D721Med (cell line): ENCODE measurements around the gene DDX10.
A peak's percentile ranks its signal among the peaks of the same experiment; 100 is the strongest.

Experiments used
- DNase-seq: peaks from one replicate; pipeline ENCODE4 v3.0.0; 2011; ENCODE audit warnings: low spot score; ENCODE audit not compliant: insufficient read length
- FAIRE-seq: peaks from 2 replicates; lab custom pipeline; 2011; peaks lifted over from hg19 to GRCh38; lab: Jason Lieb, UNC
- TF ChIP-seq, protein P1 (sequence below): IDR thresholded peaks from 2 replicates; pipeline ENCODE4 v1.5.1; 2012; ENCODE audit warnings: mild to moderate bottlenecking, control low read depth; ENCODE audit not compliant: insufficient read depth; ENCODE audit errors: missing control alignments

The DDX10 gene

DNA sequence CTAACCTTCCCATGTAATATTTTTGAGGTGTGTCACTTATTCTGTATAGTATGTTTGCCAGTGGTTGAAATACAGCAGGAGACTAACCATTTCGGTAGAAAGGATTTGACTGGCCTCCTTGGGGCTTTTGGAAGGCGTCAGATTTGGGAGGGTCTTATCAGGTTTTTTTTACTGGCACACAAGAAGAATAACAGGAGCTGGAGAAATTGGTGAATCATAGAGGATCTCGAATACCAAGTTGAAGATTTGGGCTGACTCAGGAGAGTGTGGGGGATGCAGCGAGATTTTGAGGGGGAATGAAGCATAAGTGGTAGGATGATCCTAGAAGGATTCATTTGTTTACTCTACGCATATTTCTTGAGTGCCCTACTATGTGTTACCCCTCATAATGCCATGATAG lies 200.5 kb downstream of the DDX10 start:
- TF ChIP-seq, protein P1, sequence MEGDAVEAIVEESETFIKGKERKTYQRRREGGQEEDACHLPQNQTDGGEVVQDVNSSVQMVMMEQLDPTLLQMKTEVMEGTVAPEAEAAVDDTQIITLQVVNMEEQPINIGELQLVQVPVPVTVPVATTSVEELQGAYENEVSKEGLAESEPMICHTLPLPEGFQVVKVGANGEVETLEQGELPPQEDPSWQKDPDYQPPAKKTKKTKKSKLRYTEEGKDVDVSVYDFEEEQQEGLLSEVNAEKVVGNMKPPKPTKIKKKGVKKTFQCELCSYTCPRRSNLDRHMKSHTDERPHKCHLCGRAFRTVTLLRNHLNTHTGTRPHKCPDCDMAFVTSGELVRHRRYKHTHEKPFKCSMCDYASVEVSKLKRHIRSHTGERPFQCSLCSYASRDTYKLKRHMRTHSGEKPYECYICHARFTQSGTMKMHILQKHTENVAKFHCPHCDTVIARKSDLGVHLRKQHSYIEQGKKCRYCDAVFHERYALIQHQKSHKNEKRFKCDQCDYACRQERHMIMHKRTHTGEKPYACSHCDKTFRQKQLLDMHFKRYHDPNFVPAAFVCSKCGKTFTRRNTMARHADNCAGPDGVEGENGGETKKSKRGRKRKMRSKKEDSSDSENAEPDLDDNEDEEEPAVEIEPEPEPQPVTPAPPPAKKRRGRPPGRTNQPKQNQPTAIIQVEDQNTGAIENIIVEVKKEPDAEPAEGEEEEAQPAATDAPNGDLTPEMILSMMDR: no peak
- DNase-seq (no peak), FAIRE-seq (no peak)

DNA sequence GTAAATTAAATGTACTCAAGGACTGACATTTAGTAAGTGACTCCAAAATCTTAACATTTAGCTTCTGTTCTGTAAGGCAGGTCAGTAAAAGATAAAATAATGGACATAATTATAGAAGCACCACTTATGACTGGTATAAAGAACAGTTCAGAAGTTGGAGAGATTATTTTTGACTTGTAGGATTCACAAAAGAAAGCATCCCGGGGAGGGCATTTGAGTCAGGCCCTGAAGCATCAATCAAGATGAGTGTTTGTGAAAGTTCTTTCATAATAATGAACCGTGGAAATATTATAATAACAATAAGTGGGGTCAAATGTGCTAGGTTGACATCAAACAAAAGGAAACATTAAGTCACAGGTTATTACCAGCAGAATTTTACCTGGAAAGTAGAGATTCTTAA lies 201.9 kb downstream of the DDX10 start:
- TF ChIP-seq, protein P1: no peak
- no peak for FAIRE-seq
- DNase-seq: no peak

DNA sequence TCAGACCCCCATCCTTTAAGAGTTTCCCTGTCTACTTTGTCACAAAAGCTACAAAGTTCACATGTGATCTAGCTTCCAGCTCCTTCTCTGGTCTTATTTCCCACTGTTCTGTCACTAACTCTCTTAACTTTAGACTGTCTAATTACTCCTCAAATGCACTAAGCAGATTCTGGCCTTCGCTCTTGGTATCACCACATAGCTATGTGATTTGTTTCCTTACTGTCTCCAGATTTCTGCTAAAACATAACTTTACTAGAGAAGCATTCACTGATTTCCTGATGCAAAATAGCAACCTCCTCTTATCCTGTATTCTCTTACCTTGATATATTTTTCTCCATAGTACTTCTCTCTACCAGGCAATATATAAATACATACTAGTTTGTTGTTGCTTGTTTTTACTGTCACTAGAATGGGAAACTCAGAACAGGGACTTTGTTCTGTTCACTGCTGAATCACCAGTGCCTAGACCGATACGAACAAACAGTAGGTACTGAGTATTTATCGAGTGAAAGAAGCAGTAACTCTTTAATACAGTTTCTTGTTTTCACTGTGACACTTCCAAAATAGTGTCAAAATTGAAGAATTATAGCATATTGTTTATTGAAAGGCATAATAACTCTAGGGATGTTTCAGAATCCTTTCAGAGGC lies 205.6 kb downstream of the DDX10 start:
- FAIRE-seq: no peak
- TF ChIP-seq, protein P1: no peak

GRCh38 chr11:108871152-108871551 lies 206.3 kb downstream of the DDX10 start:
- DNase-seq (no peak), FAIRE-seq (no peak)
- TF ChIP-seq, protein P1: peak; percentile 59

More for the DNA sequence above, 205.6 kb downstream of the DDX10 start:
- no peak for DNase-seq

DNA sequence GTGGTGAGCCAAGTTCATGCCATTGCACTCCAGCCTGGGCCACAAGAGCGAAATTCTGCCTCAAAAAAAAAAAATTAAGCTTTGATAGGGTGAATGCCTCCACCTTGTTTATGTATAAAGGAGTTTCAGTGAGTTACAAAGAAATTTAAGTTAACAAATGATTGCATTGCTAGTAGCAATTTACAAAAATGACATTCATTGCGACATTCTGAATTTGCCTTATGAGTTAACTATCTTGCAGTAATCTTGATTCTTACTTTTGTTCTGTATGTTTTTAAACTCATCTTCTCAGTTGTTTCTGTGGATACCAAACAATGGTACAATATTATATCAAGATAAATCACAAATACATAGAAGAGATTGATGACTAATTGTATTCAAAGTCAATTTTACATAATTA lies 207.0 kb downstream of the DDX10 start:
- FAIRE-seq: no peak
- DNase-seq: no peak
- TF ChIP-seq, protein P1: no peak

DNA sequence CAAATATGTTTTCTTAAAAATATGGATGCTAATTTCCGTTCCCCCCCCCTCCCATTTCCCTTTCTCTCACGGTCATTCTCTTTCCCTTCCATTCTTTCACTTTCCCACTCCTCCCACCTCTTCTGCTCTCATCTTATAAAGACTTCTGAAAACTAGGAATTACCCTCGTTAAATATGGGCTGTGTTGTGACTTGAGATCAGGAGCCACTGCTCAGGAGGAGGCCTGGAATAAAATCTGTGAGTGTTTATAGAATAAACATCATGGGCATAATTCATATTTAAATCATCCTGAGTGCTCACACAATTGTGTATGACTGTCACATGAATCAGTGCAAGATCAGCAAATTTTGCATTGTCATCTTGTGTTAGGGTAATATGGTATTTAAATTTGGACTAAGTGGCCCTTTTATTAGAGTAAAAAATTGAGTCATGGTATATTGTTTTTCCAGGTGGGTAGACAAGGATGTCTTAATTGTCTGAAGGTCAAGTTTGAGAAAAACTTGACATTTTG lies 208.0 kb downstream of the DDX10 start:
- DNase-seq (no peak), FAIRE-seq (no peak)
- TF ChIP-seq, protein P1: no peak

- TF ChIP-seq, protein P1: no peak
- no peak for FAIRE-seq
Observed at GRCh38 chr11:108873310-108873709, 208.4 kb downstream of the DDX10 start.

More at GRCh38 chr11:108873310-108873709, 208.4 kb downstream of the DDX10 start:
- DNase-seq: no peak
